SK-N-MC (cell line): ENCODE results near the gene GIT1.

Experiments
- EZH2 ChIP-seq: fragments of 200-600 bp; sonication (generic); IDR thresholded peaks from one replicate; pipeline ENCODE4 v1.6.1; 2017; ENCODE audit warnings: antibody characterized with exemption
- POLR2AphosphoS5 ChIP-seq: IDR thresholded peaks from 2 replicates; pipeline ENCODE4 v1.6.1; 2012; ENCODE audit warnings: mild to moderate bottlenecking, low read depth, low read length, borderline replicate concordance

GRCh38 chr17:29571486-29571882 lies 18.0 kb downstream of the GIT1 start:
- TF ChIP-seq EZH2 (no peak), POLR2AphosphoS5 (no peak)
